GM12892 (cell line): Measurements from ENCODE around the gene ZNF747.

Experiments used
- POLR2A ChIP-seq: IDR thresholded peaks from 2 replicates; pipeline ENCODE4 v1.6.1; 2011; ENCODE audit warnings: low read depth, low read length, control low read depth
- TAF1 ChIP-seq: IDR thresholded peaks from 2 replicates; pipeline ENCODE4 v1.6.1; 2011; ENCODE audit warnings: low read depth, mild to moderate bottlenecking, control low read depth, low read length, borderline replicate concordance

- no peak for TF ChIP-seq TAF1
- TF ChIP-seq POLR2A: no peak
Measured at GRCh38 chr16:30533748-30534367, 800 bp downstream of the ZNF747 start.
